Tibial artery (tissue), 4 donors: ENCODE results near the gene PPM1B.

Source experiments
- DNase-seq, 2 donors: peaks; one replicate each; pipeline ENCODE4 v3.0.0-alpha.2; 2019
- H3K27ac ChIP-seq, 2 donors: fragments of 200-600 bp; sonication (generic) in 1 of 2; 1 replicate in 1 of 2; 2 replicates in 1 of 2; pipeline ENCODE4 v1.5.1; 2018 to 2019; ENCODE audit warnings: mild to moderate bottlenecking in 1 of 2
- H3K27me3 ChIP-seq, 2 donors: fragments of 200-600 bp; sonication (generic) in 1 of 2; one replicate each; pipeline versions ENCODE4 v1.5.1 to v1.6.0; 2016 to 2019
- H3K36me3 ChIP-seq, 3 donors: fragments of 200-600 bp; sonication (generic) in 2 of 3; one replicate each; pipeline ENCODE4 v1.5.1; 2016 to 2019; ENCODE audit warnings: mild to moderate bottlenecking in 2 of 3
- H3K4me1 ChIP-seq, 4 donors: fragments of 200-600 bp; sonication (generic) in 2 of 4; 1 replicate in 3 of 4; 2 replicates in 1 of 4; pipeline ENCODE4 v1.5.1; 2016 to 2019
- H3K4me3 ChIP-seq, 2 donors: fragments of 200-600 bp; sonication (generic) in 1 of 2; 1 replicate in 1 of 2; 2 replicates in 1 of 2; pipeline ENCODE4 v1.5.1; 2018 to 2019; ENCODE audit warnings: mild to moderate bottlenecking in 2 of 2
- H3K9me3 ChIP-seq, 3 donors: fragments of 200-600 bp; sonication (generic) in 1 of 3; one replicate each; pipeline ENCODE4 v1.5.1; 2016 to 2019
- intact Hi-C: fragments of 100-400 bp; cut with DNase I; formaldehyde crosslinking; loops from one replicate; pipeline ENCODE4 v1.15.0; 2023; ENCODE audit warnings: low total_unique reads
- TF ChIP-seq, protein P1 (sequence below), 2 experiments: fragments of 200-600 bp in 1 of 2; fragments of 450-650 bp in 1 of 2; IDR thresholded peaks; one replicate each; pipeline ENCODE4 v1.5.1; 2017 to 2019; ENCODE audit warnings: antibody characterized with exemption in 2 of 2, mild to moderate bottlenecking in 1 of 2, moderate library complexity in 1 of 2

Gene PPM1B

DNA sequence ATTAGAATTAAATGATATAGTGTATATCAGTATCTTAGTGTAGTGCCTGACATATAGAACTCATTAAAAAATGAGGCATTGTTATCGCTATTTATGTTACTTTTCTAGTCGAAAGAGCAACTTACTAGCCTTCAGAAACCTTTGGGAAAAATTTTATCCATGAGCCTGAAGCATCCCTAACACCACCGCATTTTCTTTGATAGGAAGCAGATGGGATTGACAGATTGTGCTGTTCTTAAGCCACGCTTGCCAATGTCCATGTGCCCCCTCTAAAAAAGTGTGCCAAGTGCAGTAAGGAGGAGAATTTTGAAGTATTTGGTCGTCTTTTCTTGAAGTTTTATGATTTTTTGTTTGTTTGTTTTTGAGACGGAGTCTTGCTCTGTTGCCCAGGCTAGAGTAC is 29.1 kb downstream of the PPM1B start:
- intact Hi-C loops = no loop called here

DNA sequence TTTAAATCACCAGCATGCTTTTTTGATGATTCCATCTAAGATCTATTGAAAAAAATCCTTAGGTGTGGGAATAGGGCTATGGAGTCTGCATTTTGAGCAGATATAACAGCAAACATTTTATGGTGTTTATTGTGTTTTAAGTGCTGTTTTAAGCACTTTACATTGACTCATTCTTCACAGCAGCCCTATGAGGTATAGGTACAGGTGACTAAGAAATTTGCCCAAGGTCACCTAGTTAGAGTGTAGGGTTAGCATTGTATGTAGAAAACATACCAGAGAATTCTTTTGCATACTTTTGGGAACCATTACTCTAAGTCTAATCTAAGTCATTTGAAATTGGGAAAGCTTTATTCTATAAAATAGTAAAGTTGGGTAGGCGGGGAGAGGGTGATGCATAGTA is 31.3 kb downstream of the PPM1B start:
- H3K27me3 ChIP-seq = no peaks in the 10 kb centered on the region
- H3K36me3 ChIP-seq = peaks cover 0 to 13% (median 0%) of the 10 kb centered on the region in 3 donors
- TF ChIP-seq, protein P1, sequence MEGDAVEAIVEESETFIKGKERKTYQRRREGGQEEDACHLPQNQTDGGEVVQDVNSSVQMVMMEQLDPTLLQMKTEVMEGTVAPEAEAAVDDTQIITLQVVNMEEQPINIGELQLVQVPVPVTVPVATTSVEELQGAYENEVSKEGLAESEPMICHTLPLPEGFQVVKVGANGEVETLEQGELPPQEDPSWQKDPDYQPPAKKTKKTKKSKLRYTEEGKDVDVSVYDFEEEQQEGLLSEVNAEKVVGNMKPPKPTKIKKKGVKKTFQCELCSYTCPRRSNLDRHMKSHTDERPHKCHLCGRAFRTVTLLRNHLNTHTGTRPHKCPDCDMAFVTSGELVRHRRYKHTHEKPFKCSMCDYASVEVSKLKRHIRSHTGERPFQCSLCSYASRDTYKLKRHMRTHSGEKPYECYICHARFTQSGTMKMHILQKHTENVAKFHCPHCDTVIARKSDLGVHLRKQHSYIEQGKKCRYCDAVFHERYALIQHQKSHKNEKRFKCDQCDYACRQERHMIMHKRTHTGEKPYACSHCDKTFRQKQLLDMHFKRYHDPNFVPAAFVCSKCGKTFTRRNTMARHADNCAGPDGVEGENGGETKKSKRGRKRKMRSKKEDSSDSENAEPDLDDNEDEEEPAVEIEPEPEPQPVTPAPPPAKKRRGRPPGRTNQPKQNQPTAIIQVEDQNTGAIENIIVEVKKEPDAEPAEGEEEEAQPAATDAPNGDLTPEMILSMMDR (IDR thresholded peaks at IDR 0.05) = no peak
- peaks cover 0 to 34% (median 0%) of the 10 kb centered on the region in 4 donors for H3K4me1 ChIP-seq
- no peak for DNase-seq
- intact Hi-C loops = no loop called here
- H3K27ac ChIP-seq = no peak overlapping the region
- no peak overlapping the region for H3K4me3 ChIP-seq
- H3K9me3 ChIP-seq = no peaks in the 10 kb centered on the region

More for the DNA sequence above, 29.1 kb downstream of the PPM1B start:
- H3K4me1 ChIP-seq = peaks cover 0 to 35% (median 0%) of the 10 kb centered on the region in 4 donors
- H3K4me3 ChIP-seq = no peak overlapping the region
- H3K27ac ChIP-seq = no peak overlapping the region
- DNase-seq = no peak
- no peaks in the 10 kb centered on the region for H3K27me3 ChIP-seq
- TF ChIP-seq, protein P1 (IDR thresholded peaks at IDR 0.05) = no peak
- H3K36me3 ChIP-seq = peaks cover 0 to 13% (median 0%) of the 10 kb centered on the region in 3 donors
- H3K9me3 ChIP-seq = no peaks in the 10 kb centered on the region

DNA sequence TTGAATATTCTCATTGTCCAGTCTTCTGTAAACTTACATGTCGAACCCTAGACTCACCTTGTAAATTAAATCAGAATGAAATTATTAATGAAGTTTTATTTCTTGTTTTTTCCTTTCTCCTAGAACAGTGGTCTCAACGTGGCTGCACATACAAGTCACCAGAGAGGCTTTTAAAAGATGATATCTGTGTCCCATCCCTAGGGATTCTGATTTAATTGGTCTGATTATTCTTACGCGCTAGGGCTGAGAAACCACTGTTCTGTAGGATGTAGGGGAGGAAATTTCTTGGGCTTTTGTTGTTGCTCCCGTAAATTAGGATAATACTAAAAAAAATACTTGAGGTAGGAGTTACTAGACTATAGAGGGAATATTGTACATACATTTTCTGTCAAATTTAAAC is 32.1 kb downstream of the PPM1B start:
- no peaks in the 10 kb centered on the region for H3K27me3 ChIP-seq
- TF ChIP-seq, protein P1 (IDR thresholded peaks at IDR 0.05) = no peak
- no peak for DNase-seq
- H3K9me3 ChIP-seq = no peaks in the 10 kb centered on the region
- peaks cover 0 to 40% (median 0%) of the 10 kb centered on the region in 4 donors for H3K4me1 ChIP-seq
- H3K4me3 ChIP-seq = no peak overlapping the region
- peaks cover 0 to 13% (median 0%) of the 10 kb centered on the region in 3 donors for H3K36me3 ChIP-seq
- no peak overlapping the region for H3K27ac ChIP-seq
- intact Hi-C loops = no loop called here

DNA sequence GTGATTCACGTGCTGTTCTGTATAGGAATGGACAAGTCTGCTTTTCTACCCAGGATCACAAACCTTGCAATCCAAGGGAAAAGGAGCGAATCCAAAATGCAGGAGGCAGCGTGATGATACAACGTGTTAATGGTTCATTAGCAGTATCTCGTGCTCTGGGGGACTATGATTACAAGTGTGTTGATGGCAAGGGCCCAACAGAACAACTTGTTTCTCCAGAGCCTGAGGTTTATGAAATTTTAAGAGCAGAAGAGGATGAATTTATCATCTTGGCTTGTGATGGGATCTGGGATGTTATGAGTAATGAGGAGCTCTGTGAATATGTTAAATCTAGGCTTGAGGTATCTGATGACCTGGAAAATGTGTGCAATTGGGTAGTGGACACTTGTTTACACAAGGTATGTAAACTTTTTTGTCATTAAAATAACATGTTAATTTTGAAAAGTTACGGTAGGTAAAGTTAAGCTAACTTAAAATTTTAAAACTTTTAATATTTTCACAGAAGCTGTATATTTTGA is 33.0 kb downstream of the PPM1B start:
- H3K27me3 ChIP-seq = no peaks in the 10 kb centered on the region
- no peak overlapping the region for H3K27ac ChIP-seq
- no peaks in the 10 kb centered on the region for H3K9me3 ChIP-seq
- no peak overlapping the region for H3K4me3 ChIP-seq
- peak in 1 of 2 donors; percentile 34 for DNase-seq
- H3K4me1 ChIP-seq = peaks cover 0 to 43% (median 0%) of the 10 kb centered on the region in 4 donors
- intact Hi-C loops = no loop called here
- TF ChIP-seq, protein P1 (IDR thresholded peaks at IDR 0.05) = no peak
- peaks cover 0 to 13% (median 0%) of the 10 kb centered on the region in 3 donors for H3K36me3 ChIP-seq

DNA sequence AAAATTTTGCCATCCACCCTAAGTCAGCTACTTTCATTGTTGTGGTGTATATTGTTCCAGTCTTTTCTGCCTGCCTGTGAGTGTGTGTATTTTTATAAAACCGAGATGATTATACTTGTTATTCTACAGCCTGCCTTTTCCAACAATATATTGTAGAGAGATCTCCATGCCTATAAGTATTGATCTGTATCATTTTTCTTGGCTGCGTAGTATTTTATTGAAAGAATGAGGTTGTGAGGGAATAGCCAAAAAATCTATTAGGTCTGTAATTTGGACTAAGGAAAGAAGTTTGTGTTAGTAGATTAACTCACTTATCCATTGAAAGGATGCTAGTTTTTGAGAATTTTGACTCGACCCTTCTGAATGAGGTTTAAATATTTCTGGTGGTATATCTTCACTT is 34.9 kb downstream of the PPM1B start:
- intact Hi-C loops = no loop called here
- Histone ChIP-seq H3K36me3 (peaks cover 0 to 13% (median 0%) of the 10 kb centered on the region in 3 donors), H3K9me3 (no peaks in the 10 kb centered on the region), H3K27me3 (no peaks in the 10 kb centered on the region), H3K4me3 (no peak overlapping the region), H3K4me1 (peaks cover 0 to 49% (median 0%) of the 10 kb centered on the region in 4 donors), H3K27ac (no peak overlapping the region)
- DNase-seq = no peak
- TF ChIP-seq, protein P1 (IDR thresholded peaks at IDR 0.05) = no peak
